H1 (cell line): ENCODE results near the gene R3HDM2. TPM values are rescaled to one million over a fixed set of nuclear protein-coding genes. Genes with fewer than 3 reads are reported as not detected.

Experiments used
- ATF3 ChIP-seq: IDR thresholded peaks from 2 replicates; pipeline ENCODE4 v1.6.1; 2011; ENCODE audit warnings: low read depth, mild to moderate bottlenecking, low read length; ENCODE audit not compliant: insufficient read depth
- BACH1 ChIP-seq: IDR thresholded peaks from 2 replicates; pipeline ENCODE4 v1.6.1; 2012; ENCODE audit warnings: low read length, improper control_type of control experiment
- BCL11A ChIP-seq, 2 experiments: IDR thresholded peaks; one replicate each; pipeline ENCODE4 v1.6.1; 2011; ENCODE audit warnings: low read depth in 2 of 2, low read length in 2 of 2, mild to moderate bottlenecking in 2 of 2
- CBX5 ChIP-seq: fragments of 300-800, 300-1000 bp; sonication (generic); IDR thresholded peaks from 2 replicates; pipeline ENCODE4 v1.7.1; 2016; ENCODE audit warnings: antibody characterized with exemption, low read length, low read depth
- CBX8 ChIP-seq: fragments of 300-800, 300-1000 bp; sonication (generic); IDR thresholded peaks from 2 replicates; pipeline ENCODE4 v1.7.1; 2016; ENCODE audit warnings: low read depth, low read length, borderline replicate concordance
- CEBPB ChIP-seq: IDR thresholded peaks from 2 replicates; pipeline ENCODE4 v1.6.1; 2012; ENCODE audit warnings: low read depth, low read length
- CHD2 ChIP-seq: IDR thresholded peaks from 2 replicates; pipeline ENCODE4 v1.6.1; 2012; ENCODE audit warnings: low read length, improper control_type of control experiment
- CREB1 ChIP-seq: IDR thresholded peaks from 2 replicates; pipeline ENCODE4 v1.6.1; 2012; ENCODE audit warnings: inconsistent platforms
- EGR1 ChIP-seq: IDR thresholded peaks from 2 replicates; pipeline ENCODE4 v1.6.1; 2011; ENCODE audit warnings: low read depth, low read length, borderline replicate concordance
- EZH2 ChIP-seq: fragments of 200-600 bp; sonication (generic); IDR thresholded peaks from 2 replicates; pipeline ENCODE4 v1.7.1; 2012; ENCODE audit warnings: low read depth, mild to moderate bottlenecking, moderate library complexity, low read length, inconsistent platforms; ENCODE audit not compliant: severe bottlenecking
- HDAC2 ChIP-seq, 2 experiments: fragments of 300-600 bp in 1 of 2; sonication (generic) in 1 of 2; IDR thresholded peaks; 2 replicates each; pipeline ENCODE4 v1.6.1; 2011 to 2012; ENCODE audit warnings: low read depth in 2 of 2, low read length in 2 of 2, mild to moderate bottlenecking in 2 of 2, moderate library complexity in 2 of 2, borderline replicate concordance in 1 of 2, inconsistent platforms in 1 of 2
- KDM1A ChIP-seq: fragments of 200-600, 300-600 bp; sonication (generic); IDR thresholded peaks from 2 replicates; pipeline ENCODE4 v1.7.1; 2016; ENCODE audit warnings: mild to moderate bottlenecking, low read length, borderline replicate concordance
- POLR2A ChIP-seq, 2 experiments: IDR thresholded peaks; 1 replicate in 1 of 2; 2 replicates in 1 of 2; pipeline ENCODE4 v1.6.1; 2011; ENCODE audit warnings: low read depth in 2 of 2, low read length in 2 of 2, mild to moderate bottlenecking in 2 of 2; ENCODE audit errors: control extremely low read depth in 1 of 2
- POU5F1 ChIP-seq: IDR thresholded peaks from 2 replicates; pipeline ENCODE4 v1.6.1; 2011; ENCODE audit warnings: low read depth, mild to moderate bottlenecking, low read length, moderate library complexity
- RFX5 ChIP-seq: IDR thresholded peaks from 2 replicates; pipeline ENCODE4 v1.6.1; 2011; ENCODE audit warnings: low read depth, low read length, improper control_type of control experiment, borderline replicate concordance
- SAP30 ChIP-seq: fragments of 300-600 bp; sonication (generic); IDR thresholded peaks from 2 replicates; pipeline ENCODE4 v1.7.1; 2012; ENCODE audit warnings: low read length, moderate library complexity, mild to moderate bottlenecking, inconsistent platforms; ENCODE audit not compliant: insufficient read depth, insufficient replicate concordance
- SP1 ChIP-seq: IDR thresholded peaks from 2 replicates; pipeline ENCODE4 v1.6.1; 2011; ENCODE audit warnings: low read depth, low read length
- SUZ12 ChIP-seq: fragments of 200-600 bp; sonication (generic); IDR thresholded peaks from 2 replicates; pipeline ENCODE4 v1.6.1; 2012; ENCODE audit warnings: mild to moderate bottlenecking, inconsistent platforms, low read length, moderate library complexity, mixed read lengths
- TAF7 ChIP-seq: optimal IDR thresholded peaks from 2 replicates; pipeline ENCODE3; 2011; ENCODE audit warnings: low read depth, mild to moderate bottlenecking, inconsistent platforms, low read length, moderate library complexity, borderline replicate concordance
- TCF12 ChIP-seq: IDR thresholded peaks from 2 replicates; pipeline ENCODE4 v1.6.1; 2011; ENCODE audit warnings: low read depth, mild to moderate bottlenecking, low read length
- USF2 ChIP-seq: IDR thresholded peaks from 2 replicates; pipeline ENCODE4 v1.6.1; 2011; ENCODE audit warnings: low read length, improper control_type of control experiment
- polyA plus RNA-seq, 7 experiments: library from polyadenylated mRNA; depleted of rRNA in 3 of 7; stranded (reverse) in 5 of 7; unstranded in 2 of 7; fragments of >200 nt in 5 of 7; fragments of 200-250 nt in 2 of 7; gene quantifications; 1 replicate in 5 of 7; 2 replicates in 1 of 7; 4 replicates in 1 of 7; pipeline versions ENCODE4 v1.2.1 to v1.2.3, GENCODE V29; 2011 to 2013; ENCODE audit warnings: missing spikeins in 2 of 7, mixed read lengths in 2 of 7
- total RNA-seq: library from RNA; stranded (reverse); fragmentation: NEBNext Ultra II Directional; extraction: Animal tissue kit (Norgen Biotek cat#: 25700); gene quantifications from 2 replicates; pipeline ENCODE4 v1.2.1, GENCODE V29; 2021

The R3HDM2 gene
- total and polyA plus RNA-seq, 2 of the 8 experiments (the other 6 are each of a cell fraction or from before 2014, with no cell fraction given) = 25.6 to 27.0 TPM

GRCh38 chr12:57229634-57230380 is 201.0 kb downstream of the R3HDM2 start, which contains the start of gene SHMT2 (continued):
- TF ChIP-seq TAF7 (peak; percentile 51), CBX8 (no peak), BCL11A (IDR thresholded peaks at IDR 0.05; ENCODE audit: low read depth in 2 of 2, low read length in 2 of 2) (no peak), SP1 (peak; percentile 47; the same call in 1 of the 2 replicates), POLR2A (IDR thresholded peaks at IDR 0.05; ENCODE audit: control extremely low read depth in 1 of 2, low read depth in 2 of 2, low read length in 2 of 2) (peak in 1 of 2 experiments; percentile 68; a peak in 2 of 3 replicates), CHD2 (no peak), EZH2 (no peak), BACH1 (no peak), CBX5 (no peak), CREB1 (no peak), POU5F1 (no peak), HDAC2 (IDR thresholded peaks at IDR 0.05; ENCODE audit: borderline replicate concordance in 1 of 2, low read depth in 2 of 2, low read length in 2 of 2) (0 out of 4 replicates have a peak, but pooled peaks of 1 of the 2 experiments have one; percentile 53), TCF12 (no peak), ATF3 (peak; percentile 75), SUZ12 (no peak), RFX5 (no peak), KDM1A (no peak), CEBPB (peak; percentile 98), USF2 (no peak), SAP30 (no peak), EGR1 (no peak)
